ENCODE results near the gene HIF3A. TPM values are rescaled to one million over a fixed set of nuclear protein-coding genes. Genes with fewer than 3 reads are reported as not detected.
A peak's percentile ranks its signal among the peaks of the same experiment; 100 is the strongest.
"Not testable (repeated sequence)": the region's sequence is repeated elsewhere in the genome, so short reads cannot be mapped to it uniquely, and the experiment has no call there.

Gene HIF3A
- polyA plus RNA-seq, 1 donor = 165 TPM

GRCh38 chr19:46269101-46269500 lies 27.7 kb upstream of the HIF3A start:
- WGBS (ENCODE audit: insufficient coverage, low lambda C conversion rate) = no CpG with 5 or more reads among the region's 7 CpGs
- no peak for DNase-seq
- Histone ChIP-seq H3K27ac (ENCODE audit: low read length) (no peak overlapping the region), H3K36me3 (ENCODE audit: control insufficient read depth, insufficient read depth, low read length) (no peaks in the 10 kb centered on the region), H3K27me3 (ENCODE audit: control insufficient read depth, insufficient read depth, low read length) (no peaks in the 10 kb centered on the region), H3K9me3 (ENCODE audit: control insufficient read depth, low read depth, low read length) (no peaks in the 10 kb centered on the region), H3K4me3 (ENCODE audit: low read length) (no peak overlapping the region), H3K4me1 (ENCODE audit: control insufficient read depth, insufficient read depth, low read length) (no peaks in the 10 kb centered on the region)

- H3K9me3 ChIP-seq (ENCODE audit: control insufficient read depth, low read depth, low read length) = no peaks in the 10 kb centered on the region
- no peaks in the 10 kb centered on the region for H3K27me3 ChIP-seq (ENCODE audit: control insufficient read depth, insufficient read depth, low read length)
- DNase-seq = no peak
- no peak overlapping the region for H3K4me3 ChIP-seq (ENCODE audit: low read length)
- WGBS (ENCODE audit: insufficient coverage, low lambda C conversion rate) = 0% methylated on average over 2 of the region's 17 CpGs
- no peaks in the 10 kb centered on the region for H3K36me3 ChIP-seq (ENCODE audit: control insufficient read depth, insufficient read depth, low read length)
- H3K4me1 ChIP-seq (ENCODE audit: control insufficient read depth, insufficient read depth, low read length) = no peaks in the 10 kb centered on the region
- no peak overlapping the region for H3K27ac ChIP-seq (ENCODE audit: low read length)
Observed at GRCh38 chr19:46270521-46271256, 26.2 kb upstream of the HIF3A start.

- 86% methylated on average over 1 of the region's 8 CpGs for WGBS (ENCODE audit: insufficient coverage, low lambda C conversion rate)
- H3K27ac ChIP-seq (ENCODE audit: low read length) = no peak overlapping the region
Observed at GRCh38 chr19:46271481-46272197, 25.2 kb upstream of the HIF3A start.

GRCh38 chr19:46273931-46274330 lies 22.9 kb upstream of the HIF3A start:
- H3K27ac ChIP-seq (ENCODE audit: low read length); H3K27me3 ChIP-seq (ENCODE audit: control insufficient read depth, insufficient read depth, low read length); H3K4me3 ChIP-seq (ENCODE audit: low read length): not testable (repeated sequence)

More at GRCh38 chr19:46271481-46272197, 25.2 kb upstream of the HIF3A start:
- no peak for DNase-seq
- Histone ChIP-seq H3K27me3 (ENCODE audit: control insufficient read depth, insufficient read depth, low read length) (no peaks in the 10 kb centered on the region), H3K9me3 (ENCODE audit: control insufficient read depth, low read depth, low read length) (no peaks in the 10 kb centered on the region), H3K4me1 (ENCODE audit: control insufficient read depth, insufficient read depth, low read length) (no peaks in the 10 kb centered on the region), H3K36me3 (ENCODE audit: control insufficient read depth, insufficient read depth, low read length) (no peaks in the 10 kb centered on the region), H3K4me3 (ENCODE audit: low read length) (no peak overlapping the region)

GRCh38 chr19:46279177-46279576 lies 17.7 kb upstream of the HIF3A start:
- no peaks in the 10 kb centered on the region for H3K36me3 ChIP-seq (ENCODE audit: control insufficient read depth, insufficient read depth, low read length)
- H3K27ac ChIP-seq (ENCODE audit: low read length) = no peak overlapping the region

More at GRCh38 chr19:46273931-46274330, 22.9 kb upstream of the HIF3A start:
- not testable (repeated sequence) for H3K36me3 ChIP-seq (ENCODE audit: control insufficient read depth, insufficient read depth, low read length); H3K9me3 ChIP-seq (ENCODE audit: control insufficient read depth, low read depth, low read length); H3K4me1 ChIP-seq (ENCODE audit: control insufficient read depth, insufficient read depth, low read length); DNase-seq
- WGBS (ENCODE audit: insufficient coverage, low lambda C conversion rate) = no CpG with 5 or more reads among the region's 6 CpGs

GRCh38 chr19:46283771-46284170 lies 13.1 kb upstream of the HIF3A start:
- H3K9me3 ChIP-seq (ENCODE audit: control insufficient read depth, low read depth, low read length) = no peaks in the 10 kb centered on the region
- no peak overlapping the region for H3K27ac ChIP-seq (ENCODE audit: low read length)
- H3K4me1 ChIP-seq (ENCODE audit: control insufficient read depth, insufficient read depth, low read length) = peaks cover 3% of the 10 kb centered on the region
- H3K36me3 ChIP-seq (ENCODE audit: control insufficient read depth, insufficient read depth, low read length) = no peaks in the 10 kb centered on the region
- H3K27me3 ChIP-seq (ENCODE audit: control insufficient read depth, insufficient read depth, low read length) = no peaks in the 10 kb centered on the region
- no peak overlapping the region for H3K4me3 ChIP-seq (ENCODE audit: low read length)
- DNase-seq = no peak
- WGBS (ENCODE audit: insufficient coverage, low lambda C conversion rate) = no CpG with 5 or more reads among the region's 4 CpGs

More at GRCh38 chr19:46279177-46279576, 17.7 kb upstream of the HIF3A start:
- no peak for DNase-seq
- Histone ChIP-seq H3K9me3 (ENCODE audit: control insufficient read depth, low read depth, low read length) (no peaks in the 10 kb centered on the region), H3K27me3 (ENCODE audit: control insufficient read depth, insufficient read depth, low read length) (no peaks in the 10 kb centered on the region), H3K4me3 (ENCODE audit: low read length) (no peak overlapping the region), H3K4me1 (ENCODE audit: control insufficient read depth, insufficient read depth, low read length) (peaks cover 3% of the 10 kb centered on the region)
- WGBS (ENCODE audit: insufficient coverage, low lambda C conversion rate) = 100% methylated on average over 1 of the region's 7 CpGs

- H3K27me3 ChIP-seq (ENCODE audit: control insufficient read depth, insufficient read depth, low read length) = no peaks in the 10 kb centered on the region
- H3K36me3 ChIP-seq (ENCODE audit: control insufficient read depth, insufficient read depth, low read length) = no peaks in the 10 kb centered on the region
- whole genome bisulfite sequencing (ENCODE audit: insufficient coverage, low lambda C conversion rate) = no CpG with 5 or more reads among the region's 9 CpGs
- H3K4me3 ChIP-seq (ENCODE audit: low read length) = no peak overlapping the region
- DNase-seq = no peak
- H3K27ac ChIP-seq (ENCODE audit: low read length) = no peak overlapping the region
- H3K4me1 ChIP-seq (ENCODE audit: control insufficient read depth, insufficient read depth, low read length) = peaks cover 12% of the 10 kb centered on the region
- H3K9me3 ChIP-seq (ENCODE audit: control insufficient read depth, low read depth, low read length) = no peaks in the 10 kb centered on the region
Observed at GRCh38 chr19:46284635-46285034, 12.2 kb upstream of the HIF3A start.

GRCh38 chr19:46287585-46287984 lies 9.3 kb upstream of the HIF3A start:
- H3K4me1 ChIP-seq (ENCODE audit: control insufficient read depth, insufficient read depth, low read length) = peaks cover 13% of the 10 kb centered on the region
- H3K27me3 ChIP-seq (ENCODE audit: control insufficient read depth, insufficient read depth, low read length) = no peaks in the 10 kb centered on the region
- peaks cover 7% of the 10 kb centered on the region for H3K9me3 ChIP-seq (ENCODE audit: control insufficient read depth, low read depth, low read length)
- no peaks in the 10 kb centered on the region for H3K36me3 ChIP-seq (ENCODE audit: control insufficient read depth, insufficient read depth, low read length)
- H3K27ac ChIP-seq (ENCODE audit: low read length) = no peak overlapping the region
- no peak overlapping the region for H3K4me3 ChIP-seq (ENCODE audit: low read length)
- DNase-seq = no peak
- WGBS (ENCODE audit: insufficient coverage, low lambda C conversion rate) = 71% methylated on average over 1 of the region's 7 CpGs

- peaks cover 7% of the 10 kb centered on the region for H3K9me3 ChIP-seq (ENCODE audit: control insufficient read depth, low read depth, low read length)
- peak overlapping the region; percentile 91 for H3K27ac ChIP-seq (ENCODE audit: low read length)
- DNase-seq = peak; percentile 70 to 82
- H3K36me3 ChIP-seq (ENCODE audit: control insufficient read depth, insufficient read depth, low read length) = no peaks in the 10 kb centered on the region
- H3K4me1 ChIP-seq (ENCODE audit: control insufficient read depth, insufficient read depth, low read length) = peaks cover 11% of the 10 kb centered on the region
- H3K27me3 ChIP-seq (ENCODE audit: control insufficient read depth, insufficient read depth, low read length) = no peaks in the 10 kb centered on the region
- no peak overlapping the region for H3K4me3 ChIP-seq (ENCODE audit: low read length)
- WGBS (ENCODE audit: insufficient coverage, low lambda C conversion rate) = 33% methylated on average over 1 of the region's 6 CpGs
Observed at GRCh38 chr19:46288896-46289588, 7.8 kb upstream of the HIF3A start.

Measured in large intestine (tissue), 3 donors.